Stimulated activated CD4-positive, alpha-beta T cell treated with anti-CD3 and anti-CD28 coated beads, Interleukin-2, amount 100 ng/mL, for 24 hours (primary cell): ENCODE results near the gene DCP1A.

ENCODE experiments used
- DNase-seq, 2 donors: peaks; one replicate each; pipeline ENCODE4 v3.0.0-alpha.2; 2020

The DCP1A gene

GRCh38 chr3:53242642-53243041 lies 104.7 kb downstream of the DCP1A start:
- DNase-seq = no peak

- no peak for DNase-seq
These were observed 105.2 kb downstream of the DCP1A start for GRCh38 chr3:53242155-53242554.

- no peak for DNase-seq
These were observed 106.1 kb downstream of the DCP1A start for GRCh38 chr3:53240989-53241972.

- no peak for DNase-seq
These were observed 107.5 kb downstream of the DCP1A start for GRCh38 chr3:53239800-53240199.

GRCh38 chr3:53238886-53239285 lies 108.5 kb downstream of the DCP1A start:
- DNase-seq = no peak

- DNase-seq = no peak
These were observed 109.1 kb downstream of the DCP1A start for GRCh38 chr3:53238051-53238850.

- DNase-seq = no peak
These were observed 111.1 kb downstream of the DCP1A start for GRCh38 chr3:53236112-53236841.

- no peak for DNase-seq
These were observed 111.8 kb downstream of the DCP1A start for GRCh38 chr3:53235545-53235944.

GRCh38 chr3:53234841-53235232 lies 112.5 kb downstream of the DCP1A start:
- no peak for DNase-seq

- no peak for DNase-seq
These were observed 113.1 kb downstream of the DCP1A start for GRCh38 chr3:53234130-53234840.
